ENCODE measurements around the gene TRMT44. TPM values are rescaled to one million over a fixed set of nuclear protein-coding genes. Genes with fewer than 3 reads are reported as not detected.

Gene TRMT44
- total RNA-seq, 1 donor from 2014 or later, result 12.4 TPM

DNA sequence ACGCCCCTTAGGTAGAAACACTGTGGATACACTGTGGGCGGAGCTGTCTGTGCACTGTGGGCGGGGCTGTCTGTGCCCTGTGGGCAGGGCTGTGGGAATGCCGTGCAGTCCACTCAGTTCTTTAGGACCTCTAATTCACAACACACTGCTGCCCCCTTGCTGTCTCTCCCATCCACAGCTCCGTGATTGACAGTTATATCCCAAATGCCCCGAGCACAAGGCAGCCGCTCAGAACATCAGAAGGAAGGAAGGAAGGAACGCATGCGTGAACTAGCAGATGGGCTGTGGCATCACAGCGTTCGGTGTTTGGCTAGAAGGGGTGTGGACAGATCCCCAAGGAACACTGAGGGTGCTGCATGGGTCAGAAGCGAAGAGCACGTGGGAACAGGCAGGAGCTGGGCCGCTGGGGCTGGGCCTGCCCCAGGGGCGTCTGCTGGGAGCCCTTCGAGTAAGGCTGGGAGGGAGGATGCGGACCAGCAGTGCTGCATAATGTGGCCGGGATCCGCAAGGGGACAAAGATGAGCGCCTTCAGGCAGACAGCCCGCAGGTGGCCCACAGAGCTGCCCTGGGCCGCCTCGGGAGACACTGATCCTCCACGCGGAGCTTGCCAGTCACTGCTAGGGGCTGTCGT lies 29.8 kb upstream of the TRMT44 start:
- H3K27ac Mint-ChIP-seq (ENCODE audit: unreplicated experiment), result no peak overlapping the region
- TF ChIP-seq, protein P1, sequence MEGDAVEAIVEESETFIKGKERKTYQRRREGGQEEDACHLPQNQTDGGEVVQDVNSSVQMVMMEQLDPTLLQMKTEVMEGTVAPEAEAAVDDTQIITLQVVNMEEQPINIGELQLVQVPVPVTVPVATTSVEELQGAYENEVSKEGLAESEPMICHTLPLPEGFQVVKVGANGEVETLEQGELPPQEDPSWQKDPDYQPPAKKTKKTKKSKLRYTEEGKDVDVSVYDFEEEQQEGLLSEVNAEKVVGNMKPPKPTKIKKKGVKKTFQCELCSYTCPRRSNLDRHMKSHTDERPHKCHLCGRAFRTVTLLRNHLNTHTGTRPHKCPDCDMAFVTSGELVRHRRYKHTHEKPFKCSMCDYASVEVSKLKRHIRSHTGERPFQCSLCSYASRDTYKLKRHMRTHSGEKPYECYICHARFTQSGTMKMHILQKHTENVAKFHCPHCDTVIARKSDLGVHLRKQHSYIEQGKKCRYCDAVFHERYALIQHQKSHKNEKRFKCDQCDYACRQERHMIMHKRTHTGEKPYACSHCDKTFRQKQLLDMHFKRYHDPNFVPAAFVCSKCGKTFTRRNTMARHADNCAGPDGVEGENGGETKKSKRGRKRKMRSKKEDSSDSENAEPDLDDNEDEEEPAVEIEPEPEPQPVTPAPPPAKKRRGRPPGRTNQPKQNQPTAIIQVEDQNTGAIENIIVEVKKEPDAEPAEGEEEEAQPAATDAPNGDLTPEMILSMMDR (IDR thresholded peaks at IDR 0.05), result peak; percentile 76
- no peaks in the 10 kb centered on the region for H3K9me3 Mint-ChIP-seq (ENCODE audit: low read depth)
- H3K36me3 Mint-ChIP-seq (ENCODE audit: low read depth), result peaks cover 41% of the 10 kb centered on the region
- peaks cover 15% of the 10 kb centered on the region for H3K4me1 Mint-ChIP-seq (ENCODE audit: low read depth)
- no peak for DNase-seq (ENCODE audit: low spot score)
- H3K27me3 Mint-ChIP-seq (ENCODE audit: low read depth), result no peaks in the 10 kb centered on the region
- H3K4me3 Mint-ChIP-seq (ENCODE audit: unreplicated experiment), result no peak overlapping the region

DNA sequence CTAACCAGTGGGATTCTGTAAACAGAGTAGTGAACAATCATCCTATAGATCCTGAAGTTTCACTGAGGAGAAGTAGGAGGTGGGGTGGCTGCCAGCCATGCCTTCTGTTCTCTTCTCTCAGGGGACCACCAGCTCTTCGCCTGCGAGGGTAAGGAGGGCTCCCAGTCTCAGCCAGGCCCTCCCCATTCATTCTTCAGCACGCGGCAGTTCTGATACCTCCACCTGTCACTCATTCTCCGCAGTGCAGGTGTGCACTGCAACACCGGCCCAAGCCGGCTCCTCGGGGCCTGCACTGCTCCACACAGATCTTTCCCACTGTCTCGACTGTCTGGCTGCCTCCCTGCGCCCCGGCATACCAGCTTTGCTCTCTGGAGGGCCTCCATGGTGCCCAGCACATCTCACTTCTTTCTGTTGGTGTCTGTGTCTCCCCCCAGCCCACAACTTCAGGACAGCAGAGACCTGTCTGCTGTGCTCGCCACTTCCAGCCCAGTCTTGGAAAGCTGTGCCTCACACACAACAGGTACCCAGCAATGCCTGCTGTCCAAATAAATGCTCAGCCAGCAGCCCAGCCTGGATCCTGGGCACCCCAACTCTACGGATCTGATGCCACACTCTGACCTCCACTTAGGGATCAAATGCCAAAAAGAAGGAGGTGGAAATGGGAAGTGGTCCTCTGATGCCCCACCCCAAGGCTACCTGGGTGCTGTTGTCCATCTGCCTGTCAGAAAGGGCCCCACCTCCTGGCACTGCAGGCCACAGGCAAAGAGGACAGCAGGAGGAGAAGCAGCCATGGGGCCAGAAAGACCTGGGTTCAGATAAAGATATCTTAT lies 29.0 kb upstream of the TRMT44 start:
- Mint-ChIP-seq H3K9me3 (ENCODE audit: low read depth) (no peaks in the 10 kb centered on the region), H3K27me3 (ENCODE audit: low read depth) (no peaks in the 10 kb centered on the region), H3K4me1 (ENCODE audit: low read depth) (peaks cover 15% of the 10 kb centered on the region), H3K36me3 (ENCODE audit: low read depth) (peaks cover 36% of the 10 kb centered on the region), H3K4me3 (ENCODE audit: unreplicated experiment) (no peak overlapping the region), H3K27ac (ENCODE audit: unreplicated experiment) (no peak overlapping the region)
- TF ChIP-seq, protein P1 (IDR thresholded peaks at IDR 0.05), result no peak
- no peak for DNase-seq (ENCODE audit: low spot score)

DNA sequence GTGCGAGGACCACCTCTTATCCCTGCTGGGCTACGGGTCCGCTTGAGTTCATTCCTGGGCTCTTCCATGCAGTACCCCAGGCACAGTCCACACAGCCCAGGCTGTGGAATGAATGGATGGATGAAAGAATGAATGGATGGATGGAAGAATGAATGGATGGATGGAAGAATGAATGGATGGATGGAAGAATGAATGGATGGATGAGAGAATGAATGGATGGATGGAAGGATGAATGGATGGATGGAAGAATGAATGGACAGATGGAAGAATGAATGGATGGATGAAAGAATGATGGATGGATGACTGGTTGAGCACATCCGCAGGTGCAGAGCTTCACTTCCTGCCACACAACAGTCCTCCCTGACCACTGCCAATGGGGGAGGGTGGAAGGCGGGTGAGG lies 28.3 kb upstream of the TRMT44 start:
- no peak for DNase-seq (ENCODE audit: low spot score)
- no peak overlapping the region for H3K4me3 Mint-ChIP-seq (ENCODE audit: unreplicated experiment)
- no peak overlapping the region for H3K27ac Mint-ChIP-seq (ENCODE audit: unreplicated experiment)
- H3K9me3 Mint-ChIP-seq (ENCODE audit: low read depth), result no peaks in the 10 kb centered on the region
- TF ChIP-seq, protein P1 (IDR thresholded peaks at IDR 0.05), result no peak
- peaks cover 15% of the 10 kb centered on the region for H3K4me1 Mint-ChIP-seq (ENCODE audit: low read depth)
- peaks cover 36% of the 10 kb centered on the region for H3K36me3 Mint-ChIP-seq (ENCODE audit: low read depth)
- no peaks in the 10 kb centered on the region for H3K27me3 Mint-ChIP-seq (ENCODE audit: low read depth)

DNA sequence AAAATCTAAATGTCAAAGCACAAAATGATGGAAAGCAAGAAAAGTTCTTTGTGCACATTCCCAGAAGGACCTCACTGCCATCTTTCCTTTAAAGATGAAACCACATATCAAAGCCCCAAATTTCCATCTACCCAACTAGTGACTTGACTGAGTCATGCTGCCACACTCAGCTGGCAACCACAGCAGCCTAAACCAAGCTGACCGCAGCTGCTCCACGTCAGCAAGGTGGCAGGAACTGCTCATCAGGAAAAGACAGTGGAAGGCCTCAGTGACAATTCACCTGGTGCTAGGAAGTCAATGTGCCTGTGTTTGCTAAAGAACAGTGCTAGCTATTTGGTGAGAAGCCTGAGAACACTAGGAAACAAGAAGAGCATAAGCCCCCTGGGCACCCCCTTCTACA lies 26.2 kb upstream of the TRMT44 start:
- no peaks in the 10 kb centered on the region for H3K9me3 Mint-ChIP-seq (ENCODE audit: low read depth)
- no peak for DNase-seq (ENCODE audit: low spot score)
- no peak overlapping the region for H3K4me3 Mint-ChIP-seq (ENCODE audit: unreplicated experiment)
- H3K36me3 Mint-ChIP-seq (ENCODE audit: low read depth), result peaks cover 31% of the 10 kb centered on the region
- peaks cover 12% of the 10 kb centered on the region for H3K4me1 Mint-ChIP-seq (ENCODE audit: low read depth)
- no peak overlapping the region for H3K27ac Mint-ChIP-seq (ENCODE audit: unreplicated experiment)
- TF ChIP-seq, protein P1 (IDR thresholded peaks at IDR 0.05), result no peak
- no peaks in the 10 kb centered on the region for H3K27me3 Mint-ChIP-seq (ENCODE audit: low read depth)

DNA sequence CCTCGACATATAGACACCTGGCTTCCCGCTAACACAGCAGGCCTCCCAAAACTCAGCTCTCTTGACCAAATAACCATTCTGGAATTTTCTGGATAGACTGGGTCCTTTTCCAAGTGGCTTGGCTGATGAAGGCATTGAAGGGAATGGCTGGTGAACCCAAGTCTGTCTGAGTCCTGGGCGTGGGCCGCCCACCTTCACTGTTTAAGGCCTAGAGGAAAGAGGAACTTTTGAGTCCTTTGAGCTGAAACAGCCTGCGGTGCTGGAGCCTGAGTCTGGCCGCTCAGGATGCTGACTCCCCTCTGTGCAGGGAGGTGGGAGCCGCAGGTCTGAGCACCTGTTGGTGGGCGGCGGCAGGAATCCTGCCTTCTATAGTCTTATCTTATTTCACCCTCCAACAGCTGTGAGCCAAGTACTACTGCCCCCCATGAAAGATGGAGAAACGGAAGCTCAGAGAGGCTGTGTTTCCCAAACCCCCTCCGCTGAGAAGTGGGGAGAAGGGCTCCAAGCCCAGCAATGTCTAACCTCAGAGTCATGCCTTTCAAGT lies 23.4 kb upstream of the TRMT44 start:
- no peak for DNase-seq (ENCODE audit: low spot score)
- Mint-ChIP-seq H3K9me3 (ENCODE audit: low read depth) (no peaks in the 10 kb centered on the region), H3K27ac (ENCODE audit: unreplicated experiment) (no peak overlapping the region), H3K4me1 (ENCODE audit: low read depth) (peaks cover 6% of the 10 kb centered on the region), H3K36me3 (ENCODE audit: low read depth) (peaks cover 22% of the 10 kb centered on the region), H3K27me3 (ENCODE audit: low read depth) (no peaks in the 10 kb centered on the region), H3K4me3 (ENCODE audit: unreplicated experiment) (no peak overlapping the region)
- TF ChIP-seq, protein P1 (IDR thresholded peaks at IDR 0.05), result no peak

All from chondrocyte (in vitro differentiated cells).